HCT116 (cell line): Measurements from ENCODE around the gene LDB2. TPM values are rescaled to one million over a fixed set of nuclear protein-coding genes. Genes with fewer than 3 reads are reported as not detected.

Source experiments
- ATAC-seq: fragments of 200-7000 bp; cut with Tn5 transposase; 2 replicates; pipeline ENCODE4 v1.9.1; 2020; ENCODE audit warnings: mild to moderate bottlenecking, moderate library complexity
- BruUV-seq: library from RNA; stranded (reverse); fragments of 400-500 nt; replicated peaks from 2 replicates; lab custom pipeline; 2021; lab: Mats Ljungman, UMichigan
- CTCF ChIA-PET: fragments of 300-600 bp; sonication (Branson Sonifier 250); formaldehyde crosslinking; loops from one replicate; lab custom pipeline; 2021; ENCODE audit warnings: antibody characterized with exemption; lab: Charles Lee
- POLR2A ChIA-PET: fragments of 300-600, 350-600 bp; sonication (Branson Sonifier 250); formaldehyde crosslinking; loops from one replicate; lab custom pipeline; 2021; ENCODE audit warnings: antibody characterized with exemption; lab: Charles Lee
- RAD21 ChIA-PET, 2 experiments: fragments of 300-600 bp; sonication (Branson Sonifier 250); formaldehyde crosslinking; loops; one replicate each; lab custom pipeline; 2023; ENCODE audit warnings: low total read pairs in 2 of 2; ENCODE audit not compliant: uncharacterized antibody in 2 of 2, unreplicated experiment in 2 of 2, low non-redundant PET in 1 of 2; lab: Charles Lee
- DNase-seq: peaks from one replicate; pipeline ENCODE4 v3.0.0-alpha.2; 2010; ENCODE audit warnings: low read depth, low spot score
- H2AFZ ChIP-seq: fragments of 200-600 bp; shearing (Covaris generic), sonication (generic); 2 replicates; pipeline ENCODE4 v1.6.1; 2017; ENCODE audit warnings: low read depth, mixed run types, mixed read lengths, antibody characterized with exemption, low read length; ENCODE audit not compliant: poor library complexity, severe bottlenecking
- H3K27ac ChIP-seq: 2 replicates; pipeline ENCODE4 v1.5.1; 2012; ENCODE audit warnings: low read depth, low read length
- H3K27me3 ChIP-seq: fragments of 200-600 bp; sonication (generic); 2 replicates; pipeline ENCODE4 v1.6.1; 2016; ENCODE audit warnings: mixed run types, low read length, mixed read lengths; ENCODE audit not compliant: insufficient read depth
- H3K36me3 ChIP-seq, 2 experiments: fragments of 200-500 bp in 1 of 2; fragments of 200-600 bp in 1 of 2; sonication (Bioruptor generic) in 1 of 2; sonication (generic) in 1 of 2; 2 replicates each; pipeline versions ENCODE4 v1.5.1 to v1.6.1; 2014 to 2016; ENCODE audit warnings: low read length in 2 of 2, inconsistent platforms in 1 of 2, mixed read lengths in 1 of 2, mixed run types in 1 of 2; ENCODE audit not compliant: insufficient read depth in 2 of 2, control insufficient read depth in 1 of 2
- H3K4me1 ChIP-seq, 2 experiments: fragments of 200-600 bp in 1 of 2; sonication (generic) in 1 of 2; 2 replicates each; pipeline versions ENCODE4 v1.5.1 to v1.6.1; 2012 to 2017; ENCODE audit warnings: low read length in 2 of 2, inconsistent platforms in 1 of 2, mild to moderate bottlenecking in 1 of 2, mixed read lengths in 1 of 2, mixed run types in 1 of 2, moderate library complexity in 1 of 2; ENCODE audit not compliant: insufficient read depth in 2 of 2, control insufficient read depth in 1 of 2
- H3K4me2 ChIP-seq: fragments of 200-600 bp; sonication (generic); 2 replicates; pipeline ENCODE4 v1.6.1; 2017; ENCODE audit warnings: mixed run types, low read length, mixed read lengths
- H3K4me3 ChIP-seq, 2 experiments: fragments of 200-600 bp in 1 of 2; sonication (generic) in 1 of 2; replicated peaks in 1 of 2; 2 replicates each; pipeline ENCODE4 v1.5.1; 2011 to 2016; ENCODE audit warnings: low read length in 2 of 2, control low read depth in 1 of 2, low read depth in 1 of 2, mild to moderate bottlenecking in 1 of 2, mixed read lengths in 1 of 2, mixed run types in 1 of 2
- H3K79me2 ChIP-seq: fragments of 200-600 bp; sonication (generic); 2 replicates; pipeline ENCODE4 v1.6.1; 2017; ENCODE audit warnings: mild to moderate bottlenecking, mixed run types, low read length, moderate library complexity, mixed read lengths; ENCODE audit not compliant: insufficient read depth
- H3K9ac ChIP-seq: fragments of 200-600 bp; sonication (generic); 2 replicates; pipeline ENCODE4 v1.6.1; 2016; ENCODE audit warnings: low read length, mixed read lengths
- H3K9me2 ChIP-seq: fragments of 200-600 bp; sonication (generic), shearing (Covaris generic); 2 replicates; pipeline ENCODE4 v1.6.1; 2017; ENCODE audit warnings: mixed run types, mild to moderate bottlenecking, moderate library complexity; ENCODE audit not compliant: insufficient read depth
- H3K9me3 ChIP-seq, 2 experiments: fragments of 200-500 bp in 1 of 2; fragments of 200-600 bp in 1 of 2; sonication (Bioruptor generic) in 1 of 2; sonication (generic) in 1 of 2; 2 replicates each; pipeline ENCODE4 v1.6.1; 2014 to 2017; ENCODE audit warnings: low read length in 2 of 2, mixed read lengths in 2 of 2, inconsistent platforms in 1 of 2, low read depth in 1 of 2, mild to moderate bottlenecking in 1 of 2, mixed run types in 1 of 2, moderate library complexity in 1 of 2; ENCODE audit not compliant: control insufficient read depth in 1 of 2, insufficient read depth in 1 of 2
- H4K20me1 ChIP-seq: fragments of 200-600 bp; sonication (generic), shearing (Covaris generic); 2 replicates; pipeline ENCODE4 v1.6.1; 2017; ENCODE audit warnings: mixed run types, mild to moderate bottlenecking, moderate library complexity; ENCODE audit not compliant: insufficient read depth
- ATF3 ChIP-seq: IDR thresholded peaks from 2 replicates; pipeline ENCODE4 v1.6.1; 2012
- CBX3 ChIP-seq: IDR thresholded peaks from 2 replicates; pipeline ENCODE4 v1.6.1; 2012; ENCODE audit warnings: low read depth
- EGR1 ChIP-seq: IDR thresholded peaks from 2 replicates; pipeline ENCODE4 v1.6.1; 2012; ENCODE audit warnings: low read depth
- EZH2 ChIP-seq: fragments of 200-600 bp; sonication (generic); IDR thresholded peaks from 2 replicates; pipeline ENCODE4 v1.6.1; 2017; ENCODE audit warnings: antibody characterized with exemption, mixed run types
- EZH2phosphoT487 ChIP-seq: fragments of 200-600 bp; IDR thresholded peaks from 2 replicates; pipeline ENCODE4 v1.6.1; 2018; ENCODE audit warnings: antibody characterized with exemption, borderline replicate concordance
- FOSL1 ChIP-seq: IDR thresholded peaks from 2 replicates; pipeline ENCODE4 v1.6.1; 2012; ENCODE audit warnings: low read depth
- JUND ChIP-seq: IDR thresholded peaks from 2 replicates; pipeline ENCODE4 v1.6.1; 2012
- POLR2A ChIP-seq: IDR thresholded peaks from 2 replicates; pipeline ENCODE4 v1.7.0; 2011; ENCODE audit warnings: borderline replicate concordance; ENCODE audit not compliant: insufficient read depth, insufficient read length; ENCODE audit errors: extremely low read depth
- POLR2AphosphoS5 ChIP-seq: IDR thresholded peaks from 2 replicates; pipeline ENCODE4 v1.6.1; 2011; ENCODE audit warnings: mild to moderate bottlenecking, low read depth, low read length, moderate library complexity
- RAD21 ChIP-seq: IDR thresholded peaks from 2 replicates; pipeline ENCODE4 v1.6.1; 2012; ENCODE audit warnings: low read depth, mild to moderate bottlenecking
- SIN3A ChIP-seq: IDR thresholded peaks from 2 replicates; pipeline ENCODE4 v1.6.1; 2012; ENCODE audit warnings: low read depth
- SP1 ChIP-seq: IDR thresholded peaks from 2 replicates; pipeline ENCODE4 v1.6.1; 2012; ENCODE audit warnings: low read depth
- TCF7L2 ChIP-seq: IDR thresholded peaks from 2 replicates; pipeline ENCODE4 v1.7.0; 2011; ENCODE audit warnings: borderline replicate concordance, inconsistent platforms; ENCODE audit not compliant: insufficient read depth, insufficient read length; ENCODE audit errors: extremely low read depth
- YY1 ChIP-seq: IDR thresholded peaks from 2 replicates; pipeline ENCODE4 v1.6.1; 2011; ENCODE audit warnings: low read length, low read depth, moderate library complexity, mild to moderate bottlenecking; ENCODE audit not compliant: insufficient replicate concordance; ENCODE audit errors: extremely low read depth
- ZBTB33 ChIP-seq: IDR thresholded peaks from 2 replicates; pipeline ENCODE4 v1.6.1; 2011; ENCODE audit warnings: mild to moderate bottlenecking, low read length, moderate library complexity; ENCODE audit not compliant: insufficient replicate concordance; ENCODE audit errors: extremely low read depth
- ZNF274 ChIP-seq: fragments of 200-500 bp; sonication (Bioruptor generic); IDR thresholded peaks from 2 replicates; pipeline ENCODE4 v1.6.1; 2014; ENCODE audit warnings: mild to moderate bottlenecking, low read depth, low read length, inconsistent platforms
- intact Hi-C: fragments of 100-400 bp; cut with micrococcal nuclease; formaldehyde crosslinking; loops from 2 replicates; pipeline ENCODE4 v1.10.0; 2022
- total RNA-seq: library from RNA; stranded (reverse); gene quantifications from one replicate; pipeline ENCODE4 v1.2.1, GENCODE V29; 2021; ENCODE audit not compliant: unreplicated experiment

The LDB2 gene
- total RNA-seq, 1 experiment from 2014 or later, result 0.12 TPM

- intact Hi-C loops, result no loop called here
- Histone ChIP-seq H3K9ac (no peak overlapping the region), H3K4me3 (no peak overlapping the region), H3K9me2 (no peaks in the 10 kb centered on the region), H3K36me3 (no peaks in the 10 kb centered on the region), H3K27me3 (no peaks in the 10 kb centered on the region), H3K4me1 (no peaks in the 10 kb centered on the region), H3K27ac (no peak overlapping the region), H2AFZ (no peak overlapping the region), H3K9me3 (no peaks in the 10 kb centered on the region), H3K79me2 (no peaks in the 10 kb centered on the region), H4K20me1 (no peaks in the 10 kb centered on the region), H3K4me2 (no peak overlapping the region)
- ChIA-PET POLR2A (no interaction called here), RAD21 (no interaction called here), CTCF (no interaction called here)
- DNase-seq (no peak), ATAC-seq (no peak)
- no TSS peak for BruUV-seq
- TF ChIP-seq POLR2AphosphoS5 (no peak), JUND (no peak), TCF7L2 (no peak), POLR2A (no peak), ZBTB33 (no peak), ATF3 (no peak), CBX3 (no peak), EGR1 (no peak), YY1 (no peak)
These were observed 418.4 kb downstream of the LDB2 start for GRCh38 chr4:16480011-16480410.

- ChIA-PET RAD21 (no interaction called here), POLR2A (no interaction called here), CTCF (no interaction called here)
- H3K4me1 ChIP-seq, result no peaks in the 10 kb centered on the region
- H3K36me3 ChIP-seq, result no peaks in the 10 kb centered on the region
- H3K9ac ChIP-seq, result no peak overlapping the region
- ATAC-seq (no peak), DNase-seq (no peak)
- no peak overlapping the region for H3K27ac ChIP-seq
- no peaks in the 10 kb centered on the region for H3K9me2 ChIP-seq
- no peaks in the 10 kb centered on the region for H4K20me1 ChIP-seq
- no peaks in the 10 kb centered on the region for H3K9me3 ChIP-seq
- H3K27me3 ChIP-seq, result peaks cover 4% of the 10 kb centered on the region; the same call in 1 of the 2 replicates
- no peak overlapping the region for H3K4me2 ChIP-seq
- intact Hi-C loops, result no loop called here
- BruUV-seq, result no TSS peak
- H2AFZ ChIP-seq, result no peak overlapping the region
- no peak overlapping the region for H3K4me3 ChIP-seq
- H3K79me2 ChIP-seq, result no peaks in the 10 kb centered on the region
- TF ChIP-seq YY1 (no peak), ZBTB33 (no peak), TCF7L2 (no peak), SIN3A (no peak), POLR2AphosphoS5 (no peak), RAD21 (no peak), CBX3 (no peak), FOSL1 (no peak), EZH2 (no peak), ZNF274 (no peak), EZH2phosphoT487 (no peak), SP1 (no peak), JUND (no peak), EGR1 (no peak), ATF3 (no peak)
These were observed 425.9 kb downstream of the LDB2 start for GRCh38 chr4:16472537-16472936.
